Measurements from ENCODE around the gene CLEC16A.
"Not testable (repeated sequence)": the region's sequence is repeated elsewhere in the genome, so short reads cannot be mapped to it uniquely, and the experiment has no call there.

Gene CLEC16A

GRCh38 chr16:10941127-10941933 is 3.0 kb upstream of the CLEC16A start:
- DNase-seq = peak in 1 of 2 experiments; percentile 42

GRCh38 chr16:10941935-10942351 is 2.4 kb upstream of the CLEC16A start:
- DNase-seq = not testable (repeated sequence)

- DNase-seq = peak; percentile 88 to 95
Observed at GRCh38 chr16:10942352-10943063, 1.9 kb upstream of the CLEC16A start, which contains the start of gene DEXI. DEXI (minus strand) TSS chr16:10942468; CDS start chr16:10942005, 463 bp downstream.

- DNase-seq = peak in 1 of 2 experiments; percentile 36
Observed at GRCh38 chr16:10943064-10943353, 1.4 kb upstream of the CLEC16A start.

- no peak for DNase-seq
Observed at GRCh38 chr16:10945065-10945787, 862 bp downstream of the CLEC16A start.

GRCh38 chr16:10946308-10946707 is 1.9 kb downstream of the CLEC16A start:
- DNase-seq = no peak

- no peak for DNase-seq
Observed at GRCh38 chr16:10947211-10947787, 2.9 kb downstream of the CLEC16A start.

- no peak for DNase-seq
Observed at GRCh38 chr16:10949424-10949970, 5.1 kb downstream of the CLEC16A start.

GRCh38 chr16:10950393-10950792 is 6.0 kb downstream of the CLEC16A start:
- DNase-seq = peak; percentile 63 to 83

GRCh38 chr16:10951026-10951425 is 6.7 kb downstream of the CLEC16A start:
- DNase-seq = peak in 1 of 2 experiments; percentile 26

GRCh38 chr16:10954903-10955302 is 10.5 kb downstream of the CLEC16A start:
- no peak for DNase-seq

- DNase-seq = no peak
Observed at GRCh38 chr16:10957771-10958482, 13.6 kb downstream of the CLEC16A start.

- no peak for DNase-seq
Observed at GRCh38 chr16:10959161-10959560, 14.8 kb downstream of the CLEC16A start.

GRCh38 chr16:10961231-10961630 is 16.9 kb downstream of the CLEC16A start:
- DNase-seq = no peak

- DNase-seq = peak; percentile 66 to 87
Observed at GRCh38 chr16:10964039-10964890, 19.9 kb downstream of the CLEC16A start.

GRCh38 chr16:10964891-10965326 is 20.5 kb downstream of the CLEC16A start:
- no peak for DNase-seq

GRCh38 chr16:10965440-10966061 is 21.2 kb downstream of the CLEC16A start:
- DNase-seq = no peak

- DNase-seq = no peak
Observed at GRCh38 chr16:10966129-10966528, 21.8 kb downstream of the CLEC16A start.

GRCh38 chr16:10966559-10966958 is 22.2 kb downstream of the CLEC16A start:
- not testable (repeated sequence) for DNase-seq

GRCh38 chr16:10967986-10968385 is 23.6 kb downstream of the CLEC16A start:
- DNase-seq = no peak

- no peak for DNase-seq
Observed at GRCh38 chr16:10968498-10968897, 24.1 kb downstream of the CLEC16A start.
